H1 (cell line): ENCODE measurements around the gene ZNF132. TPM values are rescaled to one million over a fixed set of nuclear protein-coding genes. Genes with fewer than 3 reads are reported as not detected.

Source experiments
- CTCF ChIA-PET: fragments of 300-600 bp; sonication (Branson Sonifier 250); formaldehyde crosslinking; loops from one replicate; lab custom pipeline; 2021; ENCODE audit not compliant: partially characterized antibody; lab: Charles Lee
- POLR2A ChIA-PET: fragments of 300-600 bp; sonication (Branson Sonifier 250); formaldehyde crosslinking; loops from one replicate; lab custom pipeline; 2021; ENCODE audit warnings: inconsistent platforms; ENCODE audit not compliant: partially characterized antibody; lab: Charles Lee
- DNase-seq, 2 experiments: peaks; one replicate each; pipeline versions ENCODE4 v3.0.0 to v3.0.0-alpha.2; 2010 to 2022; ENCODE audit warnings: low spot score in 2 of 2, low read depth in 1 of 2, mixed read lengths in 1 of 2
- FAIRE-seq: peaks from 2 replicates; lab custom pipeline; 2011; peaks lifted over from hg19 to GRCh38; lab: Jason Lieb, UNC
- H2AFZ ChIP-seq: 2 replicates; pipeline ENCODE4 v1.8.1; 2012; ENCODE audit warnings: low read length, inconsistent platforms
- H2AK5ac ChIP-seq: 2 replicates; pipeline ENCODE4 v1.6.1; 2013; ENCODE audit warnings: low read depth, low read length
- H2BK120ac ChIP-seq: replicated peaks from 2 replicates; pipeline ENCODE3; 2013; ENCODE audit warnings: low read depth, low read length, inconsistent platforms
- H2BK12ac ChIP-seq: 2 replicates; pipeline ENCODE4 v1.6.1; 2013; ENCODE audit warnings: low read depth, low read length
- H2BK15ac ChIP-seq: 2 replicates; pipeline ENCODE4 v1.6.1; 2013; ENCODE audit warnings: low read length
- H2BK20ac ChIP-seq: 2 replicates; pipeline ENCODE4 v1.6.1; 2013; ENCODE audit warnings: low read length
- H2BK5ac ChIP-seq: 2 replicates; pipeline ENCODE4 v1.6.1; 2013; ENCODE audit warnings: low read depth, low read length
- H3K14ac ChIP-seq: 2 replicates; pipeline ENCODE4 v1.6.1; 2013; ENCODE audit warnings: inconsistent platforms; ENCODE audit not compliant: insufficient read length
- H3K18ac ChIP-seq: 2 replicates; pipeline ENCODE4 v1.6.1; 2013; ENCODE audit warnings: low read length; ENCODE audit errors: extremely low read depth
- H3K23ac ChIP-seq: 2 replicates; pipeline ENCODE4 v1.6.1; 2013; ENCODE audit warnings: inconsistent platforms; ENCODE audit not compliant: insufficient read length
- H3K23me2 ChIP-seq: 2 replicates; pipeline ENCODE4 v1.6.1; 2013; ENCODE audit warnings: low read depth, low read length
- H3K27ac ChIP-seq: 2 replicates; pipeline ENCODE4 v1.6.1; 2011; ENCODE audit warnings: low read depth, low read length, inconsistent platforms
- H3K27me3 ChIP-seq, 4 experiments: replicated peaks in 1 of 4; 1 replicate in 1 of 4; 2 replicates in 3 of 4; pipeline versions ENCODE4 v1.6.1 to v1.8.1; 2011 to 2013; ENCODE audit warnings: low read length in 3 of 4, mild to moderate bottlenecking in 3 of 4, inconsistent platforms in 2 of 4, mixed read lengths in 2 of 4, moderate library complexity in 1 of 4; ENCODE audit not compliant: control insufficient read depth in 3 of 4, insufficient read depth in 3 of 4; ENCODE audit errors: extremely low read depth in 1 of 4
- H3K36me3 ChIP-seq, 4 experiments: 2 replicates each; pipeline versions ENCODE4 v1.6.1 to v1.8.1; 2011 to 2013; ENCODE audit warnings: mild to moderate bottlenecking in 4 of 4, low read length in 3 of 4, moderate library complexity in 2 of 4, control low read depth in 1 of 4, inconsistent platforms in 1 of 4; ENCODE audit not compliant: insufficient read depth in 4 of 4, control insufficient read depth in 2 of 4
- H3K4ac ChIP-seq: replicated peaks from 2 replicates; pipeline ENCODE3; 2013; ENCODE audit warnings: low read length, low read depth, mixed read lengths, inconsistent platforms; ENCODE audit not compliant: insufficient read length
- H3K4me1 ChIP-seq, 4 experiments: replicated peaks in 1 of 4; 1 replicate in 1 of 4; 2 replicates in 3 of 4; pipeline versions ENCODE4 v1.6.1 to v1.8.1; 2011 to 2013; ENCODE audit warnings: low read length in 3 of 4, inconsistent platforms in 2 of 4, mixed read lengths in 1 of 4; ENCODE audit not compliant: insufficient read depth in 4 of 4, control insufficient read depth in 3 of 4
- H3K4me2 ChIP-seq, 2 experiments: 2 replicates each; pipeline versions ENCODE4 v1.6.1 to v1.8.1; 2011 to 2013; ENCODE audit warnings: low read depth in 2 of 2, low read length in 2 of 2, control low read depth in 1 of 2, inconsistent platforms in 1 of 2, mild to moderate bottlenecking in 1 of 2; ENCODE audit not compliant: insufficient read depth in 1 of 2
- H3K4me3 ChIP-seq, 4 experiments: fragments of 200-600, 300-600 bp in 1 of 4; sonication (generic), shearing (Covaris generic), sonication (Bioruptor Twin) in 1 of 4; 2 replicates each; pipeline versions ENCODE4 v1.5.1 to v1.8.1; 2011 to 2016; ENCODE audit warnings: low read length in 4 of 4, low read depth in 3 of 4, control low read depth in 2 of 4, inconsistent platforms in 2 of 4, mild to moderate bottlenecking in 2 of 4, mixed read lengths in 1 of 4, moderate library complexity in 1 of 4; ENCODE audit not compliant: insufficient read depth in 2 of 4; ENCODE audit errors: extremely low read depth in 1 of 4
- H3K56ac ChIP-seq: replicated peaks from 2 replicates; pipeline ENCODE3; 2013; ENCODE audit warnings: low read depth, mild to moderate bottlenecking, mixed read lengths, low read length, inconsistent platforms; ENCODE audit not compliant: insufficient read length
- H3K79me1 ChIP-seq: 2 replicates; pipeline ENCODE4 v1.6.1; 2013; ENCODE audit warnings: low read depth, low read length, control low read depth
- H3K79me2 ChIP-seq, 2 experiments: 2 replicates each; pipeline versions ENCODE4 v1.6.1 to v1.8.1; 2012 to 2013; ENCODE audit warnings: low read length in 2 of 2, mild to moderate bottlenecking in 2 of 2, inconsistent platforms in 1 of 2; ENCODE audit not compliant: insufficient read depth in 2 of 2, control insufficient read depth in 1 of 2
- H3K9ac ChIP-seq, 4 experiments: replicated peaks in 1 of 4; 1 replicate in 1 of 4; 2 replicates in 3 of 4; pipeline versions ENCODE4 v1.6.1 to v1.8.1; 2011 to 2013; ENCODE audit warnings: low read depth in 3 of 4, low read length in 3 of 4, control low read depth in 2 of 4, mild to moderate bottlenecking in 2 of 4, moderate library complexity in 2 of 4, inconsistent platforms in 1 of 4; ENCODE audit errors: extremely low read depth in 1 of 4
- H3K9me3 ChIP-seq, 2 experiments: 2 replicates each; pipeline versions ENCODE4 v1.6.1 to v1.8.1; 2012 to 2013; ENCODE audit warnings: mild to moderate bottlenecking in 2 of 2, moderate library complexity in 2 of 2, control low read depth in 1 of 2, inconsistent platforms in 1 of 2, low read depth in 1 of 2, low read length in 1 of 2, mixed read lengths in 1 of 2; ENCODE audit not compliant: insufficient read depth in 2 of 2
- H4K20me1 ChIP-seq, 2 experiments: replicated peaks in 1 of 2; 2 replicates each; pipeline versions ENCODE3 to v1.8.1; 2011 to 2013; ENCODE audit warnings: inconsistent platforms in 2 of 2, low read length in 2 of 2, mild to moderate bottlenecking in 1 of 2; ENCODE audit not compliant: insufficient read depth in 2 of 2, control insufficient read depth in 1 of 2
- H4K5ac ChIP-seq: 2 replicates; pipeline ENCODE4 v1.6.1; 2013; ENCODE audit warnings: low read length, low read depth, mixed read lengths, inconsistent platforms; ENCODE audit not compliant: insufficient read length
- H4K8ac ChIP-seq: 2 replicates; pipeline ENCODE4 v1.8.0; 2013; ENCODE audit warnings: mild to moderate bottlenecking, moderate library complexity, low read length, inconsistent platforms; ENCODE audit not compliant: insufficient read depth; ENCODE audit errors: extremely low read depth
- H4K91ac ChIP-seq: replicated peaks from 2 replicates; pipeline ENCODE3; 2013; ENCODE audit warnings: low read length, mixed read lengths, inconsistent platforms; ENCODE audit not compliant: insufficient read length
- CREB1 ChIP-seq: IDR thresholded peaks from 2 replicates; pipeline ENCODE4 v1.6.1; 2012; ENCODE audit warnings: inconsistent platforms
- KDM5A ChIP-seq: fragments of 200-600 bp; IDR thresholded peaks from 2 replicates; pipeline ENCODE4 v1.7.1; 2012; ENCODE audit warnings: mild to moderate bottlenecking, low read length, inconsistent platforms, mixed read lengths
- MAX ChIP-seq: IDR thresholded peaks from 2 replicates; pipeline ENCODE4 v1.6.1; 2012; ENCODE audit warnings: inconsistent platforms
- RBBP5 ChIP-seq: IDR thresholded peaks from 2 replicates; pipeline ENCODE4 v1.7.1; 2012; ENCODE audit warnings: low read depth, mild to moderate bottlenecking, inconsistent platforms, low read length, moderate library complexity, borderline replicate concordance
- RFX5 ChIP-seq: IDR thresholded peaks from 2 replicates; pipeline ENCODE4 v1.6.1; 2011; ENCODE audit warnings: low read depth, low read length, improper control_type of control experiment, borderline replicate concordance
- SIRT6 ChIP-seq: IDR thresholded peaks from one replicate; pipeline ENCODE4 v1.7.1; 2012; ENCODE audit warnings: low read length, inconsistent platforms
- SUZ12 ChIP-seq: fragments of 200-600 bp; sonication (generic); IDR thresholded peaks from 2 replicates; pipeline ENCODE4 v1.6.1; 2012; ENCODE audit warnings: mild to moderate bottlenecking, inconsistent platforms, low read length, moderate library complexity, mixed read lengths
- TAF7 ChIP-seq: optimal IDR thresholded peaks from 2 replicates; pipeline ENCODE3; 2011; ENCODE audit warnings: low read depth, mild to moderate bottlenecking, inconsistent platforms, low read length, moderate library complexity, borderline replicate concordance
- YY1 ChIP-seq: IDR thresholded peaks from 2 replicates; pipeline ENCODE4 v1.6.1; 2011; ENCODE audit warnings: low read depth, mild to moderate bottlenecking, low read length
- WGBS, 2 experiments: shearing (Covaris generic) in 1 of 2; methylation state at CpG; one replicate each; pipeline versions ENCODE4 v1.1.6 to v1.1.7; 2013 to 2015; ENCODE audit warnings: low lambda C conversion rate in 2 of 2, mixed read lengths in 2 of 2, inconsistent platforms in 1 of 2, low coverage in 1 of 2, missing lambda C conversion rate in 1 of 2; ENCODE audit not compliant: insufficient replicate concordance in 2 of 2, insufficient coverage in 1 of 2, insufficient read length in 1 of 2; ENCODE audit errors: extremely low coverage in 1 of 2, missing lambda C conversion rate in 1 of 2; 5-methylcytosine and 5-hydroxymethylcytosine counted together
- polyA plus RNA-seq, 7 experiments: library from polyadenylated mRNA; depleted of rRNA in 3 of 7; stranded (reverse) in 5 of 7; unstranded in 2 of 7; fragments of >200 nt in 5 of 7; fragments of 200-250 nt in 2 of 7; gene quantifications; 1 replicate in 5 of 7; 2 replicates in 1 of 7; 4 replicates in 1 of 7; pipeline versions ENCODE4 v1.2.1 to v1.2.3, GENCODE V29; 2011 to 2013; ENCODE audit warnings: missing spikeins in 2 of 7, mixed read lengths in 2 of 7
- total RNA-seq: library from RNA; stranded (reverse); fragmentation: NEBNext Ultra II Directional; extraction: Animal tissue kit (Norgen Biotek cat#: 25700); gene quantifications from 2 replicates; pipeline ENCODE4 v1.2.1, GENCODE V29; 2021

Gene ZNF132
- total and polyA plus RNA-seq, 2 of the 8 experiments (the other 6 are each of a cell fraction or from before 2014, with no cell fraction given): 0.89 to 1.9 TPM

- Histone ChIP-seq H2BK5ac (0 out of 2 replicates have a peak within 1 kb of the TSS, but pooled peaks have one; percentile 44), H4K91ac (no peak within 1 kb of the TSS), H3K4ac (no peak within 1 kb of the TSS), H2BK15ac (no peak within 1 kb of the TSS), H3K23me2 (peaks cover 7% of the 10 kb centered on the region; the same call in 1 of the 2 replicates), H3K18ac (peak within 1 kb of the TSS; percentile 60), H3K9me3 (no peaks in the 10 kb centered on the region), H4K8ac (peak within 1 kb of the TSS; percentile 78; the same call in 1 of the 2 replicates), H2BK20ac (no peak within 1 kb of the TSS), H2AK5ac (no peak within 1 kb of the TSS), H3K79me2 (peaks cover 0 to 11% of the 10 kb centered on the region in 2 experiments; a peak in 1 of 4 replicates), H4K5ac (no peak within 1 kb of the TSS), H3K56ac (no peak within 1 kb of the TSS), H3K36me3 (peaks cover 16 to 42% (median 31%) of the 10 kb centered on the region in 4 experiments), H3K23ac (no peak within 1 kb of the TSS), H3K4me2 (peak within 1 kb of the TSS; percentile 63 to 83), H3K79me1 (peaks cover 2% of the 10 kb centered on the region; the same call in 1 of the 2 replicates), H3K27ac (no peak within 1 kb of the TSS), H3K4me1 (peaks cover 0 to 22% (median 13%) of the 10 kb centered on the region in 4 experiments; a peak in 5 of 7 replicates), H3K9ac (peak within 1 kb of the TSS in 1 of 4 experiments; percentile 38; a peak in 2 of 7 replicates), H3K27me3 (peaks cover 3 to 16% (median 11%) of the 10 kb centered on the region in 4 experiments; a peak in 6 of 7 replicates), H2AFZ (no peak within 1 kb of the TSS), H3K4me3 (peak within 1 kb of the TSS; percentile 6 to 67 (median 36)), H2BK12ac (no peak within 1 kb of the TSS), H3K14ac (no peak within 1 kb of the TSS), H2BK120ac (no peak within 1 kb of the TSS), H4K20me1 (peaks cover 12 to 17% of the 10 kb centered on the region in 2 experiments)
- 30% methylated on average over 19 of the region's 21 CpGs; no CpG with 5 or more reads in 1 of the 2 experiments for WGBS, 2 experiments
- no peak for FAIRE-seq
- ChIA-PET POLR2A (interaction anchor here (0.8 to 7.2 kb wide), 21 partner anchors 8 to 164 kb away, joined by 3 to 78 read pairs (median 5); partner anchors contain the start of genes CHMP2A, RPS5, ZNF324B and ZNF497), CTCF (interaction anchor here (0.6 to 1.3 kb wide), 4 partner anchors 28 to 100 kb away, joined by 3 to 4 read pairs (median 3); no protein-coding TSS in a partner anchor)
- peak; percentile 66 to 83 for DNase-seq
- TF ChIP-seq TAF7 (no peak), YY1 (no peak), KDM5A (no peak), CREB1 (peak; percentile 7; the same call in 1 of the 2 replicates), RBBP5 (no peak), MAX (no peak), RFX5 (no peak), SIRT6 (no peak), SUZ12 (0 out of 2 replicates have a peak, but pooled peaks have one; percentile 23)
Observed at GRCh38 chr19:58395220-58395978, 44.6 kb downstream of the ZNF132 start, which contains the start of gene RNF225. Gene RNF225, plus strand, starts transcription at chr19:58395656. Its CDS starts 434 bp downstream, at chr19:58396090.
